ENCODE data around the gene FYB1. TPM values are rescaled to one million over a fixed set of nuclear protein-coding genes. Genes with fewer than 3 reads are reported as not detected.

Gene FYB1
- total RNA-seq, 2 experiments from 2014 or later = 0.16 TPM; not detected in 1

- Histone ChIP-seq H3K36me3 (ENCODE audit: insufficient read depth, low read length) (no peaks in the 10 kb centered on the region), H3K9me3 (ENCODE audit: low read length) (no peaks in the 10 kb centered on the region), H3K4me1 (ENCODE audit: insufficient read depth, low read length, poor library complexity, severe bottlenecking) (no peaks in the 10 kb centered on the region), H3K4me3 (ENCODE audit: low read depth, low read length, poor library complexity, severe bottlenecking) (no peak overlapping the region), H3K9me2 (ENCODE audit: insufficient read depth, low read length) (no peaks in the 10 kb centered on the region), H3K4me2 (ENCODE audit: low read length) (no peak overlapping the region), H2AFZ (ENCODE audit: low read length) (no peak overlapping the region), H3K79me2 (ENCODE audit: insufficient read depth, low read depth, low read length) (no peaks in the 10 kb centered on the region), H4K20me1 (ENCODE audit: insufficient read depth, low read length) (no peaks in the 10 kb centered on the region), H3K27ac (ENCODE audit: low read depth, low read length, poor library complexity, severe bottlenecking) (no peak overlapping the region)
- ChIA-PET POLR2A (no interaction called here), CTCF (ENCODE audit: unreplicated experiment) (no interaction called here)
- DNase-seq (ENCODE audit: low spot score) = no peak
- TF ChIP-seq, protein P1, sequence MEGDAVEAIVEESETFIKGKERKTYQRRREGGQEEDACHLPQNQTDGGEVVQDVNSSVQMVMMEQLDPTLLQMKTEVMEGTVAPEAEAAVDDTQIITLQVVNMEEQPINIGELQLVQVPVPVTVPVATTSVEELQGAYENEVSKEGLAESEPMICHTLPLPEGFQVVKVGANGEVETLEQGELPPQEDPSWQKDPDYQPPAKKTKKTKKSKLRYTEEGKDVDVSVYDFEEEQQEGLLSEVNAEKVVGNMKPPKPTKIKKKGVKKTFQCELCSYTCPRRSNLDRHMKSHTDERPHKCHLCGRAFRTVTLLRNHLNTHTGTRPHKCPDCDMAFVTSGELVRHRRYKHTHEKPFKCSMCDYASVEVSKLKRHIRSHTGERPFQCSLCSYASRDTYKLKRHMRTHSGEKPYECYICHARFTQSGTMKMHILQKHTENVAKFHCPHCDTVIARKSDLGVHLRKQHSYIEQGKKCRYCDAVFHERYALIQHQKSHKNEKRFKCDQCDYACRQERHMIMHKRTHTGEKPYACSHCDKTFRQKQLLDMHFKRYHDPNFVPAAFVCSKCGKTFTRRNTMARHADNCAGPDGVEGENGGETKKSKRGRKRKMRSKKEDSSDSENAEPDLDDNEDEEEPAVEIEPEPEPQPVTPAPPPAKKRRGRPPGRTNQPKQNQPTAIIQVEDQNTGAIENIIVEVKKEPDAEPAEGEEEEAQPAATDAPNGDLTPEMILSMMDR (conservative IDR thresholded peaks at IDR 0.05; ENCODE audit: low read length) = no peak
- TF ChIP-seq EZH2phosphoT487 (IDR thresholded peaks at IDR 0.05; ENCODE audit: borderline replicate concordance, low read depth, low read length) = no peak
- BruUV-seq (replicated peaks) = no TSS peak
- intact Hi-C loops (cut with micrococcal nuclease; ENCODE audit: unreplicated experiment) = no loop called here
Observed at GRCh38 chr5:39100851-39101396, 118.4 kb downstream of the FYB1 start.

GRCh38 chr5:39100301-39100850 lies 119.0 kb downstream of the FYB1 start:
- intact Hi-C loops (cut with micrococcal nuclease; ENCODE audit: unreplicated experiment) = no loop called here
- TF ChIP-seq, protein P1 (conservative IDR thresholded peaks at IDR 0.05; ENCODE audit: low read length) = no peak
- TF ChIP-seq EZH2phosphoT487 (IDR thresholded peaks at IDR 0.05; ENCODE audit: borderline replicate concordance, low read depth, low read length) = no peak
- Histone ChIP-seq H3K4me3 (ENCODE audit: low read depth, low read length, poor library complexity, severe bottlenecking) (no peak overlapping the region), H4K20me1 (ENCODE audit: insufficient read depth, low read length) (no peaks in the 10 kb centered on the region), H3K9me3 (ENCODE audit: low read length) (no peaks in the 10 kb centered on the region), H3K36me3 (ENCODE audit: insufficient read depth, low read length) (no peaks in the 10 kb centered on the region), H3K79me2 (ENCODE audit: insufficient read depth, low read depth, low read length) (no peaks in the 10 kb centered on the region), H3K27ac (ENCODE audit: low read depth, low read length, poor library complexity, severe bottlenecking) (no peak overlapping the region), H3K9me2 (ENCODE audit: insufficient read depth, low read length) (no peaks in the 10 kb centered on the region), H2AFZ (ENCODE audit: low read length) (no peak overlapping the region), H3K4me2 (ENCODE audit: low read length) (no peak overlapping the region), H3K4me1 (ENCODE audit: insufficient read depth, low read length, poor library complexity, severe bottlenecking) (no peaks in the 10 kb centered on the region)
- no TSS peak for BruUV-seq (replicated peaks)
- POLR2A ChIA-PET = no interaction called here
- CTCF ChIA-PET (ENCODE audit: unreplicated experiment) = no interaction called here
- DNase-seq (ENCODE audit: low spot score) = no peak

- no TSS peak for BruUV-seq (replicated peaks)
- H3K4me3 ChIP-seq (ENCODE audit: low read depth, low read length, poor library complexity, severe bottlenecking) = no peak overlapping the region
- no peak for DNase-seq (ENCODE audit: low spot score)
- no peak overlapping the region for H2AFZ ChIP-seq (ENCODE audit: low read length)
- ChIA-PET CTCF (ENCODE audit: unreplicated experiment) (no interaction called here), POLR2A (no interaction called here)
- TF ChIP-seq, protein P1 (conservative IDR thresholded peaks at IDR 0.05; ENCODE audit: low read length) = no peak
- TF ChIP-seq EZH2phosphoT487 (IDR thresholded peaks at IDR 0.05; ENCODE audit: borderline replicate concordance, low read depth, low read length) = no peak
- intact Hi-C loops (cut with micrococcal nuclease; ENCODE audit: unreplicated experiment) = no loop called here
- no peaks in the 10 kb centered on the region for H3K36me3 ChIP-seq (ENCODE audit: insufficient read depth, low read length)
- no peak overlapping the region for H3K4me2 ChIP-seq (ENCODE audit: low read length)
- H3K9me3 ChIP-seq (ENCODE audit: low read length) = no peaks in the 10 kb centered on the region
- H4K20me1 ChIP-seq (ENCODE audit: insufficient read depth, low read length) = no peaks in the 10 kb centered on the region
- H3K9me2 ChIP-seq (ENCODE audit: insufficient read depth, low read length) = no peaks in the 10 kb centered on the region
- H3K4me1 ChIP-seq (ENCODE audit: insufficient read depth, low read length, poor library complexity, severe bottlenecking) = no peaks in the 10 kb centered on the region
- no peak overlapping the region for H3K27ac ChIP-seq (ENCODE audit: low read depth, low read length, poor library complexity, severe bottlenecking)
- H3K79me2 ChIP-seq (ENCODE audit: insufficient read depth, low read depth, low read length) = no peaks in the 10 kb centered on the region
Observed at GRCh38 chr5:39099831-39100230, 119.5 kb downstream of the FYB1 start.
